HepG2 (cell line): Measurements from ENCODE around the gene ETS1. TPM values are rescaled to one million over a fixed set of nuclear protein-coding genes. Genes with fewer than 3 reads are reported as not detected.

Source experiments
- ATAC-seq: fragments of 200-7000 bp; cut with Tn5 transposase; 3 replicates; pipeline ENCODE4 v1.9.1; 2020; ENCODE audit warnings: mild to moderate bottlenecking, moderate library complexity
- BruUV-seq: library from RNA; stranded (reverse); fragments of 400-500 nt; replicated peaks from 2 replicates; lab custom pipeline; 2021; lab: Mats Ljungman, UMichigan
- CTCF ChIA-PET: fragments of 300-600 bp; formaldehyde crosslinking; extraction: SDS; loops from one replicate; lab custom pipeline; 2021; ENCODE audit warnings: low total read pairs, inconsistent platforms, low intra/inter-chr PET ratio; lab: Yijun Ruan, JAX
- POLR2A ChIA-PET: fragments of 350-600 bp; sonication (Branson Sonifier 250); formaldehyde crosslinking; loops from one replicate; lab custom pipeline; 2020; ENCODE audit warnings: antibody characterized with exemption, inconsistent platforms; lab: Yijun Ruan, JAX
- DNase-seq: peaks from one replicate; pipeline ENCODE4 v3.0.0-alpha.2; 2015; ENCODE audit warnings: low spot score
- FAIRE-seq: peaks from 3 replicates; lab custom pipeline; 2011; peaks lifted over from hg19 to GRCh38; lab: Jason Lieb, UNC
- H2AFZ ChIP-seq: one replicate; pipeline ENCODE4 v1.6.1; 2011; ENCODE audit warnings: low read length, inconsistent platforms
- H3K27ac ChIP-seq: fragments of 300-600 bp; 3 replicates; pipeline ENCODE4 v1.8.0; 2011; ENCODE audit warnings: mixed run types, mild to moderate bottlenecking, mixed read lengths, low read length, inconsistent platforms; ENCODE audit not compliant: insufficient read depth; ENCODE audit errors: extremely low read length
- H3K27me3 ChIP-seq, 2 experiments: fragments of 200-600 bp in 1 of 2; 2 replicates in 1 of 2; 3 replicates in 1 of 2; pipeline versions ENCODE4 v1.6.0 to v1.8.0; 2011; ENCODE audit warnings: low read length in 2 of 2, mild to moderate bottlenecking in 2 of 2, moderate library complexity in 2 of 2, inconsistent platforms in 1 of 2; ENCODE audit not compliant: insufficient read depth in 2 of 2, control insufficient read depth in 1 of 2
- H3K36me3 ChIP-seq, 2 experiments: fragments of 200-600 bp in 1 of 2; replicated peaks in 1 of 2; 2 replicates in 1 of 2; 3 replicates in 1 of 2; pipeline versions ENCODE4 v1.5.1 to v1.8.0; 2011; ENCODE audit warnings: low read length in 2 of 2, inconsistent platforms in 1 of 2; ENCODE audit not compliant: insufficient read depth in 2 of 2, control insufficient read depth in 1 of 2
- H3K4me1 ChIP-seq: 2 replicates; pipeline ENCODE4 v1.5.1; 2012; ENCODE audit warnings: low read length, inconsistent platforms; ENCODE audit not compliant: insufficient read depth
- H3K4me2 ChIP-seq: 2 replicates; pipeline ENCODE4 v1.6.0; 2011; ENCODE audit warnings: low read depth, low read length, inconsistent platforms
- H3K4me3 ChIP-seq, 3 experiments: fragments of 200-600 bp in 1 of 3; sonication (generic), shearing (Covaris generic) in 1 of 3; replicated peaks in 1 of 3; 2 replicates each; pipeline ENCODE4 v1.5.1; 2011 to 2016; ENCODE audit warnings: low read length in 3 of 3, inconsistent platforms in 2 of 3, low read depth in 2 of 3, mild to moderate bottlenecking in 2 of 3, control low read depth in 1 of 3, mixed read lengths in 1 of 3; ENCODE audit not compliant: insufficient read depth in 1 of 3
- H3K79me2 ChIP-seq: one replicate; pipeline ENCODE4 v1.6.1; 2011; ENCODE audit warnings: low read length, inconsistent platforms; ENCODE audit not compliant: insufficient read depth
- H3K9ac ChIP-seq: 2 replicates; pipeline ENCODE4 v1.6.0; 2011; ENCODE audit warnings: mild to moderate bottlenecking, low read depth, low read length, inconsistent platforms; ENCODE audit not compliant: insufficient read depth
- H3K9me3 ChIP-seq: 2 replicates; pipeline ENCODE4 v1.5.1; 2012; ENCODE audit warnings: mild to moderate bottlenecking, low read length
- H4K20me1 ChIP-seq: 2 replicates; pipeline ENCODE4 v1.6.0; 2011; ENCODE audit warnings: inconsistent platforms, mild to moderate bottlenecking, low read length, moderate library complexity; ENCODE audit not compliant: insufficient read depth
- JUN ChIP-seq: sonication (generic); formaldehyde crosslinking; IDR thresholded peaks from 2 replicates; pipeline ENCODE4 v1.4.0; 2020; ENCODE audit warnings: mild to moderate bottlenecking, missing genetic modification reagents
- SETDB1 ChIP-seq: sonication (generic); formaldehyde crosslinking; IDR thresholded peaks from 2 replicates; pipeline ENCODE4 v1.5.1; 2020; ENCODE audit warnings: missing genetic modification reagents, mild to moderate bottlenecking, borderline replicate concordance
- SIX4 ChIP-seq: sonication (generic); formaldehyde crosslinking; IDR thresholded peaks from 2 replicates; pipeline ENCODE4 v1.4.0; 2020; ENCODE audit warnings: missing genetic modification reagents
- SNAPC2 ChIP-seq: sonication (generic); formaldehyde crosslinking; IDR thresholded peaks from 2 replicates; pipeline ENCODE4 v1.8.1; 2022; ENCODE audit warnings: mild to moderate bottlenecking, missing genetic modification reagents
- SYNCRIP ChIP-seq: fragments of 200-400 bp; formaldehyde crosslinking; IDR thresholded peaks from 2 replicates; pipeline ENCODE4 v1.6.1; 2018; ENCODE audit warnings: mild to moderate bottlenecking, low read depth, low read length; ENCODE audit not compliant: insufficient read depth
- ZNF382 ChIP-seq: sonication (generic); formaldehyde crosslinking; IDR thresholded peaks from 2 replicates; pipeline ENCODE4 v1.5.0; 2020; ENCODE audit warnings: missing genetic modification reagents, mild to moderate bottlenecking, borderline replicate concordance
- ZNF737 ChIP-seq: sonication (generic); formaldehyde crosslinking; IDR thresholded peaks from 2 replicates; pipeline ENCODE4 v1.5.0; 2020; ENCODE audit warnings: missing genetic modification reagents, mild to moderate bottlenecking, borderline replicate concordance
- ZNF790 ChIP-seq: sonication (generic); formaldehyde crosslinking; IDR thresholded peaks from 2 replicates; pipeline ENCODE4 v1.8.0; 2022; ENCODE audit warnings: missing genetic modification reagents, mild to moderate bottlenecking, borderline replicate concordance
- WGBS: methylation state at CpG from one replicate; pipeline ENCODE4 v1.1.6; 2017; ENCODE audit warnings: low lambda C conversion rate; 5-methylcytosine and 5-hydroxymethylcytosine counted together
- in situ Hi-C: cut with HindIII; loops from 2 replicates; pipeline ENCODE4 v1.10.0; 2017; ENCODE audit warnings: low pct_unique_long_range_greater_than_20kb; ENCODE audit not compliant: extremely low pct_ligation_motif_present
- intact Hi-C: fragments of 100-400 bp; cut with micrococcal nuclease; formaldehyde crosslinking; loops from one replicate; pipeline ENCODE4 v1.10.0; 2022; ENCODE audit not compliant: unreplicated experiment
- polyA plus RNA-seq, 8 experiments: library from polyadenylated mRNA; depleted of rRNA in 3 of 8; stranded (reverse) in 7 of 8; unstranded in 1 of 8; fragments of >200 nt; fragmentation: Illumina TruSeq in 4 of 8; extraction: Trizol in 4 of 8; gene quantifications; 2 replicates each; pipeline versions ENCODE4 v1.2.1 to v1.2.3, GENCODE V29; 2011 to 2016; ENCODE audit warnings: low read depth in 4 of 8, missing spikeins in 1 of 8, mixed read lengths in 1 of 8; ENCODE audit not compliant: insufficient read depth in 1 of 8
- total RNA-seq, 5 experiments: library from RNA; depleted of rRNA; stranded (reverse); fragments of >200 nt; fragmentation: Illumina TruSeq; extraction: Trizol; gene quantifications; 2 replicates each; pipeline ENCODE4 v1.2.3, GENCODE V29; 2016; ENCODE audit warnings: low read depth in 1 of 5
- TF ChIP-seq, protein P1 (sequence below): sonication (generic); formaldehyde crosslinking; IDR thresholded peaks from 2 replicates; pipeline ENCODE4 v1.5.0; 2020; ENCODE audit warnings: missing genetic modification reagents, mild to moderate bottlenecking, borderline replicate concordance

ETS1 gene
- total and polyA plus RNA-seq, 2 of the 13 experiments (the other 11 are each of a cell fraction or from before 2014, with no cell fraction given), result 0.18 to 0.34 TPM

DNA sequence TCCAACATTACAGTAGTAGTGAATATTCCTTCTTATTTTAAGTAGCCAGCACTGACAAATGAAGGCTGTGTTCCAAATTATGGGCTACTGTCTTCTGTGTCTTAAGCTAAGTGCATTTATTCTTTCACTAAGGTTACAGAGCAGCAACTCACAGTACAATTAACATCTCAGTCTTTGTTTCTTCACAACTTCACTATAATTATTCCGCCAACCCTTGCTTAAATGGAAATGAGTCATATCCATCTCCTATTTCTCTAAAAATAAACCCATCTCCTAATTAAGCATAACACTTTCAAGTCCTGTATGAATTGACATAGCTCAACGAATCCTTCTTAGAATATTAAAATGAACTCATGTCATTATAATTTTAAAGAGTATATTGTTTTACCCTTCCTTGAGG is 6.7 kb downstream of the ETS1 start:
- no peaks in the 10 kb centered on the region for H3K4me1 ChIP-seq
- in situ Hi-C loops, result no loop called here
- 28% methylated on average over 2 of the region's 2 CpGs for WGBS
- H3K9ac ChIP-seq, result no peak overlapping the region
- no peak for DNase-seq
- ChIA-PET POLR2A (no interaction called here), CTCF (no interaction called here)
- no peaks in the 10 kb centered on the region for H4K20me1 ChIP-seq
- intact Hi-C loops, result no loop called here
- no peak overlapping the region for H3K27ac ChIP-seq
- H3K9me3 ChIP-seq, result no peaks in the 10 kb centered on the region
- FAIRE-seq, result no peak
- peaks cover 0 to 3% of the 10 kb centered on the region in 2 experiments; a peak in 1 of 5 replicates for H3K27me3 ChIP-seq
- no peaks in the 10 kb centered on the region for H3K36me3 ChIP-seq
- TF ChIP-seq ZNF737 (CRISPR knock-in tag) (no peak), ZNF382 (CRISPR knock-in tag) (no peak), SNAPC2 (CRISPR knock-in tag) (no peak), SIX4 (CRISPR knock-in tag) (no peak), SYNCRIP (no peak), ZNF790 (CRISPR knock-in tag) (no peak), JUN (CRISPR knock-in tag) (no peak), SETDB1 (CRISPR knock-in tag) (no peak)
- TF ChIP-seq, protein P1, sequence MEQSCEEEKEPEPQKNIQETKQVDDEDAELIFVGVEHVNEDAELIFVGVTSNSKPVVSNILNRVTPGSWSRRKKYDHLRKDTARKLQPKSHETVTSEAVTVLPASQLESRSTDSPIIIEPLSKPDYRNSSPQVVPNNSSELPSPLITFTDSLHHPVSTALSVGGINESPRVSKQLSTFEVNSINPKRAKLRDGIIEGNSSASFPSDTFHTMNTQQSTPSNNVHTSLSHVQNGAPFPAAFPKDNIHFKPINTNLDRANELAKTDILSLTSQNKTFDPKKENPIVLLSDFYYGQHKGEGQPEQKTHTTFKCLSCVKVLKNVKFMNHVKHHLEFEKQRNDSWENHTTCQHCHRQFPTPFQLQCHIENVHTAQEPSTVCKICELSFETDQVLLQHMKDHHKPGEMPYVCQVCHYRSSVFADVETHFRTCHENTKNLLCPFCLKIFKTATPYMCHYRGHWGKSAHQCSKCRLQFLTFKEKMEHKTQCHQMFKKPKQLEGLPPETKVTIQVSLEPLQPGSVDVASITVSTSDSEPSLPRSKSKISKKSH, result no peak
- H3K79me2 ChIP-seq, result no peaks in the 10 kb centered on the region
- no TSS peak for BruUV-seq
- no peak overlapping the region for H3K4me3 ChIP-seq
- ATAC-seq, result no peak
- no peak overlapping the region for H2AFZ ChIP-seq
- H3K4me2 ChIP-seq, result no peak overlapping the region
